ENCODE measurements around the gene ATP9A.

ATP9A gene

DNA sequence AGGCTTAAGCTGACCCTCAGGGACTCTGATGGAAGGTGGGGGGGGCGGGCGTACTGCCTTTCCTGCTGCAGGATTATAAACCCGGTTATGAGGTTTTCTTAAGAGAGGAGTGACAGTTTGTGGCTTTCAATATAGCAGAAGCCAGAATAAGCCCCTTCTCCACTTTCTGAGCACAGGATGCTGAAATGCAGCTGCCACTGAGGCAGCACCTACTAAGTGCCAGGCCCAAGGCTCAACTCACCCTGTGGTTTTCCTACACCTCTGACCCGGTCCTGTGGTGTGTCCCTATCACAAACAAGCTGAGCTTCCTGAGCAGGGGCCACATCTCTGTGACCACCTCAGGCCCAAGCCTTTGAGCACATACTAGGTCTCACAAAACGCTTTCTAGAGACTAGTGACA lies 166.1 kb downstream of the ATP9A start:
- H3K9ac ChIP-seq: no peak overlapping the region
- TF ChIP-seq, protein P1, sequence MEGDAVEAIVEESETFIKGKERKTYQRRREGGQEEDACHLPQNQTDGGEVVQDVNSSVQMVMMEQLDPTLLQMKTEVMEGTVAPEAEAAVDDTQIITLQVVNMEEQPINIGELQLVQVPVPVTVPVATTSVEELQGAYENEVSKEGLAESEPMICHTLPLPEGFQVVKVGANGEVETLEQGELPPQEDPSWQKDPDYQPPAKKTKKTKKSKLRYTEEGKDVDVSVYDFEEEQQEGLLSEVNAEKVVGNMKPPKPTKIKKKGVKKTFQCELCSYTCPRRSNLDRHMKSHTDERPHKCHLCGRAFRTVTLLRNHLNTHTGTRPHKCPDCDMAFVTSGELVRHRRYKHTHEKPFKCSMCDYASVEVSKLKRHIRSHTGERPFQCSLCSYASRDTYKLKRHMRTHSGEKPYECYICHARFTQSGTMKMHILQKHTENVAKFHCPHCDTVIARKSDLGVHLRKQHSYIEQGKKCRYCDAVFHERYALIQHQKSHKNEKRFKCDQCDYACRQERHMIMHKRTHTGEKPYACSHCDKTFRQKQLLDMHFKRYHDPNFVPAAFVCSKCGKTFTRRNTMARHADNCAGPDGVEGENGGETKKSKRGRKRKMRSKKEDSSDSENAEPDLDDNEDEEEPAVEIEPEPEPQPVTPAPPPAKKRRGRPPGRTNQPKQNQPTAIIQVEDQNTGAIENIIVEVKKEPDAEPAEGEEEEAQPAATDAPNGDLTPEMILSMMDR (conservative IDR thresholded peaks at IDR 0.05; ENCODE audit: low read depth, low read length): no peak
- H3K4me2 ChIP-seq: no peak overlapping the region
- H3K79me2 ChIP-seq (ENCODE audit: insufficient read depth, low read depth): no peaks in the 10 kb centered on the region
- no peak overlapping the region for H3K4me3 ChIP-seq (IDR thresholded peaks at IDR 0.05; ENCODE audit: insufficient read depth, low read depth, low read length)
- H3K27ac ChIP-seq: no peak overlapping the region
- no peaks in the 10 kb centered on the region for H3K4me1 ChIP-seq (ENCODE audit: low read depth, poor library complexity, severe bottlenecking)
- no peaks in the 10 kb centered on the region for H3K36me3 ChIP-seq (ENCODE audit: insufficient read depth)
- H2AFZ ChIP-seq (ENCODE audit: low read depth): no peak overlapping the region
- H3K27me3 ChIP-seq (ENCODE audit: insufficient read depth, low read depth): no peaks in the 10 kb centered on the region
- H4K20me1 ChIP-seq (ENCODE audit: insufficient read depth): no peaks in the 10 kb centered on the region

DNA sequence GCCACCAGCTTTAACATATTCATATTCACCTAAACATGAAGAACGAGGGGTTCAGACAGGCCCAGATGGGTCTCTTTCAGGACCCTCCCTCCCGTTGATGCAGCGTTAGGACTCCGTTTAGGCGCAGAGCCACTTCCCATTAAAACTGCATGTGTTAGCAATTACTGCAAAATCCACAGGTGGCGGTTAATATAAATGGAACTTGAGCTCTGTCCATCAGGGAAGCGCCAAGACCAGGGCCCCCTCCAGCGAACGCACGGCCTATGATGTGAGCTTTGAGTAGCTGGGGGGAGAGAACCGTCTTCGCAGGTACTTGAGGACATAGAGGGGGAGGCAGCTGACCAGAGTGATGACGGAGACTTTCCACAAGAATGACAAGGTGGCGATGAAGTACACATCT lies 167.2 kb downstream of the ATP9A start:
- no peak overlapping the region for H3K27ac ChIP-seq
- H3K4me1 ChIP-seq (ENCODE audit: low read depth, poor library complexity, severe bottlenecking): no peaks in the 10 kb centered on the region
- no peaks in the 10 kb centered on the region for H3K79me2 ChIP-seq (ENCODE audit: insufficient read depth, low read depth)
- no peak overlapping the region for H3K4me3 ChIP-seq (IDR thresholded peaks at IDR 0.05; ENCODE audit: insufficient read depth, low read depth, low read length)
- no peaks in the 10 kb centered on the region for H4K20me1 ChIP-seq (ENCODE audit: insufficient read depth)
- no peak overlapping the region for H2AFZ ChIP-seq (ENCODE audit: low read depth)
- no peaks in the 10 kb centered on the region for H3K27me3 ChIP-seq (ENCODE audit: insufficient read depth, low read depth)
- TF ChIP-seq, protein P1 (conservative IDR thresholded peaks at IDR 0.05; ENCODE audit: low read depth, low read length): no peak
- no peaks in the 10 kb centered on the region for H3K36me3 ChIP-seq (ENCODE audit: insufficient read depth)
- no peak overlapping the region for H3K4me2 ChIP-seq
- no peak overlapping the region for H3K9ac ChIP-seq

DNA sequence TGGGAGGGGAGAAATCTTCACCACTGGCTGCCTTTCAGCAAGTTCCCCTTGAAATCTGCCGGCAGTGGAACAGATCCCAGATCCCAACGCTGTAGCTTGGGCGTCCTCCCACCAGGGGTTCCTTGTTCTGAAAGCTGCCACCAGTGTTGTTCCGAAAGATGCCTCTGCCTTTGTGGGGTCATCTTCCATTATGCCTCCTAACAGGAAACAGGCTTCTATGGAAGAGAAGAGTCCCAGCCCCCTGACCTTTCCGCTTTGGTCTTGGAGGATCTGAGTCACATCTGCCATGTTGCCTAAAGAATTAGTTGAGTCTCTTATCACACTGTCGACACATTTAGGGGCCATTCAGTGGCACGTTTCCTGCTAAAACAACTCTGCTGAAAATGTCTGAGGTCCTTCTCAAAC lies 168.2 kb downstream of the ATP9A start:
- TF ChIP-seq, protein P1 (conservative IDR thresholded peaks at IDR 0.05; ENCODE audit: low read depth, low read length): no peak
- no peaks in the 10 kb centered on the region for H3K27me3 ChIP-seq (ENCODE audit: insufficient read depth, low read depth)
- H3K79me2 ChIP-seq (ENCODE audit: insufficient read depth, low read depth): no peaks in the 10 kb centered on the region
- no peak overlapping the region for H3K4me2 ChIP-seq
- H3K27ac ChIP-seq: no peak overlapping the region
- H3K4me1 ChIP-seq (ENCODE audit: low read depth, poor library complexity, severe bottlenecking): peaks cover 5% of the 10 kb centered on the region
- H3K9ac ChIP-seq: no peak overlapping the region
- H3K4me3 ChIP-seq (IDR thresholded peaks at IDR 0.05; ENCODE audit: insufficient read depth, low read depth, low read length): no peak overlapping the region
- H4K20me1 ChIP-seq (ENCODE audit: insufficient read depth): no peaks in the 10 kb centered on the region
- H2AFZ ChIP-seq (ENCODE audit: low read depth): no peak overlapping the region
- H3K36me3 ChIP-seq (ENCODE audit: insufficient read depth): no peaks in the 10 kb centered on the region

DNA sequence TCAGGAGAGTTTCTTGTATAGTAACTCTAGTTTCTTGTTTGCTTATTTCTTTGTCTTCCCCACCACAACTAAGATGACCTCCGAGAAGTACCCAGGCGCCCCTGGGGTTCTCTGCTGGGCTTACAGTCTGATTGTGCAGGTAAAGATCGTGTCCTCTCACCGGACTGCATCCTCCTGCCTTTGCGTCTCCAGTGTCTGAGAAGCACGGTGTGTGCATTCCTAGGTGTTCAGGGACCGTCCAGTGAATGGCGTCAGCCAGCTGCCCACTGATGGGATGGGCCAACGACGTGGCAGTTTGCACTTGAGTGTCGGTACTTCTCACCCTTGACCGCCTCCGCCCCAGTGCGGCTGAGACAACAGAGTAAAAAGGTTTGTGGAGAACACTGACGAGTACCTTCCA lies 169.6 kb downstream of the ATP9A start:
- TF ChIP-seq, protein P1 (conservative IDR thresholded peaks at IDR 0.05; ENCODE audit: low read depth, low read length): no peak

More for the DNA sequence above, 169.6 kb downstream of the ATP9A start:
- Histone ChIP-seq H4K20me1 (ENCODE audit: insufficient read depth) (no peaks in the 10 kb centered on the region), H3K27me3 (ENCODE audit: insufficient read depth, low read depth) (no peaks in the 10 kb centered on the region), H3K4me2 (no peak overlapping the region), H3K9ac (no peak overlapping the region), H3K27ac (no peak overlapping the region), H3K79me2 (ENCODE audit: insufficient read depth, low read depth) (no peaks in the 10 kb centered on the region), H3K4me3 (IDR thresholded peaks at IDR 0.05; ENCODE audit: insufficient read depth, low read depth, low read length) (no peak overlapping the region), H3K36me3 (ENCODE audit: insufficient read depth) (no peaks in the 10 kb centered on the region), H2AFZ (ENCODE audit: low read depth) (no peak overlapping the region), H3K4me1 (ENCODE audit: low read depth, poor library complexity, severe bottlenecking) (peaks cover 13% of the 10 kb centered on the region)

All from KMS-11 (cell line).